HuH-7.5 (cell line): Measurements from ENCODE around the gene FAM131A.
A peak's percentile ranks its signal among the peaks of the same experiment; 100 is the strongest.

ENCODE experiments used
- DNase-seq: peaks from one replicate; pipeline ENCODE4 v3.0.0; 2011; ENCODE audit warnings: low spot score

The FAM131A gene

DNA sequence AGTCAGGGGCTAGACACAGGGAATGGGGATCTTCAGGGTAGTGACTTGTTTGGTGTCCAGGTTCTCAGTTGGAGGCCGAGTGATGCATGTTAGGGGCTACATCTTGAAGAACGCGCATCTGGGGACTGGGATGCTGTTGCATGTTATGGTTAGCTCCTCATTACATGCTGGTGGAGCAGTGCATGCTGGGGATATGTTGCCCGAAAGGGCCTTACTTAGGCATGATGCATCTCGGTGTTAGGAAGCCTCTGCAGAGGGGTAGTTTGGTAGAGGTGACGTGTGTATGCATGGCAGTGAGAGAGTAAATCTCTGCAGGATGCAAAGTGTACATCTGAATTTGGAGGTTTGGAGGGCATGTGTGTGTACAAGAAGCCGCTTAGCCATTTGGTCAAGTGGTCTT is 20.6 kb upstream of the FAM131A start:
- DNase-seq: no peak

DNA sequence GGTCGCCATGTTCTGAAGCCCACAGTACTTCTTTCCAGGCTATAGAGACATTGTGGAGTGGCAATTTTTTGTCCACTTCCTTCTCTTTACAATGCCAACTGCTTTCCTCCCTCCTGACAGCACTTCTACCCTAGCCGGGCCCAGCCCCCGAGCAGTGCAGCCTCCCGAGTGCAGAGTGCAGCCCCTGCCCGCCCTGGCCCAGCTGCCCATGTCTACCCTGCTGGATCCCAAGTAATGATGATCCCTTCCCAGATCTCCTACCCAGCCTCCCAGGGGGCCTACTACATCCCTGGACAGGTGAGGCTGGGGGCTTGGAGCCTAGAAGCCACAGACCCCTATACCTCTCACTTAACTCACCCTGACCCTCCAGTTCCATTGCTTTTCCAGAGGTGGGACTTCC is 20.2 kb upstream of the FAM131A start:
- no peak for DNase-seq

DNA sequence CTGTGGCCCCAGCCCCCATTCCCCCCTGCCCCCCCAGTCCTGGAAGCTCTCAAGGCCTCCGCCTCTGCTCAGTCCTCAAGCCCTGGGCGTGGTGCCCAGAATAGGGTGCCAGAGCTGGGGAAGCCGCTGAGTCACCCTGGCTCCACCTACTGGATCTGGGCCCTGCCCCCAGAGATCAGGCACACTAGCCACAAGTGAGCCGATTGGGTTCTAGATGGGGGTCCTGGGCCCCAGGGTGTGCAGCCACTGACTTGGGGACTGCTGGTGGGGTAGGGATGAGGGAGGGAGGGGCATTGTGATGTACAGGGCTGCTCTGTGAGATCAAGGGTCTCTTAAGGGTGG is 17.3 kb upstream of the FAM131A start:
- DNase-seq: peak; percentile 59

DNA sequence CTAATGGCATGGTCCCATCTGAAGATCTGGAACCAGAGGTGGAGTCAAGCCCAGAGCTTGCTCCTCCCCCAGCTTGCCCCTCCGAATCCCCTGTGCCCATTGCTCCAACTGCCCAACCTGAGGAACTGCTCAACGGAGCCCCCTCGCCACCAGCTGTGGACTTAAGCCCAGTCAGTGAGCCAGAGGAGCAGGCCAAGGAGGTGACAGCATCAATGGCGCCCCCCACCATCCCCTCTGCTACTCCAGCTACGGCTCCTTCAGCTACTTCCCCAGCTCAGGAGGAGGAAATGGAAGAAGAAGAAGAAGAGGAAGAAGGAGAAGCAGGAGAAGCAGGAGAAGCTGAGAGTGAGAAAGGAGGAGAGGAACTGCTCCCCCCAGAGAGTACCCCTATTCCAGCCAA is 15.7 kb upstream of the FAM131A start:
- no peak for DNase-seq

DNA sequence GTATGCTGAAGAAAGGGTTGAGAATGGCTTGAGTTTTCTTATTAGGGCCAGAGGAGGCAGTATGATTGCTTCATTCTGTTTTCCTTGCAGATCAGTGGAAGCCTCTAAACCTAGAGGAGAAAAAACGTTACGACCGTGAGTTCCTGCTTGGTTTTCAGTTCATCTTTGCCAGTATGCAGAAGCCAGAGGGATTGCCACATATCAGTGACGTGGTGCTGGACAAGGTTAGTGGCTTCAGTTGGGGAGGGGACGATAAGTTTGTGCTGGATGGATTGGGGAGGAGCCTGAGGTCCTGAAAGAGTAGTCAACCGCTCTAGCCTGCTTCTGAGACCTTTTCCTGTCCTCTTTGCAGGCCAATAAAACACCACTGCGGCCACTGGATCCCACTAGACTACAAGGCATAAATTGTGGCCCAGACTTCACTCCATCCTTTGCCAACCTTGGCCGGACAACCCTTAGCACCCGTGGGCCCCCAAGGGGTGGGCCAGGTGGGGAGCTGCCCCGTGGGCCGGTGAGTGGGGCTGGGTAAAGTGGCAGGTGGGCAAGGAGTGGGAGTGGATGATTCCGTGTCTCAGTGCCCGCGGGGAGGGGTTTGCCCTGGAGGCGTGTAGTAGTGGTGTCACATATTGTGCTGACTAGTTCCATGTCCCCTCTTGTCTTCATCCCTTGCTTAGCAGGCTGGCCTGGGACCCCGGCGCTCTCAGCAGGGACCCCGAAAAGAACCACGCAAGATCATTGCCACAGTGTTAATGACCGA is 14.5 kb upstream of the FAM131A start:
- DNase-seq: no peak

DNA sequence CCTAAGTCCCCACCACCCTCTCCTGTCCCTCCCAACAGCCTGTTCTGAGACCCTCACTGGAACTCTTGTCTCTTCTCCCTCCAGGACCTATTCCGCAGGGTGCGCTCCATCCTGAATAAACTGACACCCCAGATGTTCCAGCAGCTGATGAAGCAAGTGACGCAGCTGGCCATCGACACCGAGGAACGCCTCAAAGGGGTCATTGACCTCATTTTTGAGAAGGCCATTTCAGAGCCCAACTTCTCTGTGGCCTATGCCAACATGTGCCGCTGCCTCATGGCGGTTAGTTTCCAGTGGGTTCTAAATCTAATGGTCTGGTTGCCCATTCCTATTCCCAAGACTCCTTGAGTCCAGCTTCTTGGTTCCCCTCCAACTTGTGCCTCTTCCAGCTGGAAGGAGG is 13.7 kb upstream of the FAM131A start:
- DNase-seq: no peak

DNA sequence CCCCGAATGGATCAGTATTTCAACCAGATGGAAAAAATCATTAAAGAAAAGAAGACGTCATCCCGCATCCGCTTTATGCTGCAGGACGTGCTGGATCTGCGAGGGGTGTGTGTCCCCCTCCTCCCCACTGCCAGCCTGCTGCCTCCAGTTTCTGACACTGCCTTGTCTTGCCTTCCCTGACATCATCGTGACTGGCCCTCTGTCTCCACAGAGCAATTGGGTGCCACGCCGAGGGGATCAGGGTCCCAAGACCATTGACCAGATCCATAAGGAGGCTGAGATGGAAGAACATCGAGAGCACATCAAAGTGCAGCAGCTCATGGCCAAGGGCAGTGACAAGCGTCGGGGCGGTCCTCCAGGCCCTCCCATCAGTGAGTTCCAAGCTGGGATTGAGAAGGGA is 12.1 kb upstream of the FAM131A start:
- DNase-seq: no peak

DNA sequence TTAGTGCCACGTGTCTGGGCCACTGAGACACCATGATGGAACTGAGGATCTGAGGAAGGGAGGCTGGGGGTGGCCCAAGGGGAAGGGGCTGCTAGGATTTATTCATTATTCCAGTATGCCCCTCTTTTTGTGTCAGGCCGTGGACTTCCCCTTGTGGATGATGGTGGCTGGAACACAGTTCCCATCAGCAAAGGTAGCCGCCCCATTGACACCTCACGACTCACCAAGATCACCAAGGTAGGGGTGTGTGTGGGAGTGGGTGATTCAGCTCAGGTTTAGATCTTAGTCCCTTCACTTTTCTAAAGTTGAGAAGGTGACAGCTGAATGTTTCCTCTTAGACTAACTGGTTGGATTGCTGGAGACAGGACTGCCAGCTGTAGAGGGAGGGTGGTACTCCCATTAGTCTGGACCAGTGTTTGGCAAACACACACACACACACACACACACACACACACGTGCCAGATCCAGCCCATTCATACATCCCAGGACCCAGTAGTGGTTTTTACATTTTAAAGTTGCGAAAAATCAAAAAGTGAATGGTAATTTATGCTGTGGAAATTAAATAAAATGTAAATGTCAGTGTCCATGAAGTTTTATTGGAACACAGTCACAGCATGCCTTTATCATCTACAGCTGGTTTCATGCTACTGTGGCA is 11.6 kb upstream of the FAM131A start:
- no peak for DNase-seq

DNA sequence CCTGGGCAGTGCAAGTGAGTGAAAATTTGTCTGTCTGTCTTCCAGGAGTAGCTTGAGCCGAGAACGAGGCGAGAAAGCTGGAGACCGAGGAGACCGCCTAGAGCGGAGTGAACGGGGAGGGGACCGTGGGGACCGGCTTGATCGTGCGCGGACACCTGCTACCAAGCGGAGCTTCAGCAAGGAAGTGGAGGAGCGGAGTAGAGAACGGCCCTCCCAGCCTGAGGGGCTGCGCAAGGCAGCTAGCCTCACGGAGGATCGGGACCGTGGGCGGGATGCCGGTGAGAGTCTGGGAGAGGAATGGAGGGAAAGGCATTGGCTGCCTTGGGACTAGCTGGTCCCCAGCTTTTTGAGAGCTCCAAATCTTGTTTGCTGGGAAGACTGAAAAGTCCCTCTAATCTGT is 10.2 kb upstream of the FAM131A start:
- no peak for DNase-seq

DNA sequence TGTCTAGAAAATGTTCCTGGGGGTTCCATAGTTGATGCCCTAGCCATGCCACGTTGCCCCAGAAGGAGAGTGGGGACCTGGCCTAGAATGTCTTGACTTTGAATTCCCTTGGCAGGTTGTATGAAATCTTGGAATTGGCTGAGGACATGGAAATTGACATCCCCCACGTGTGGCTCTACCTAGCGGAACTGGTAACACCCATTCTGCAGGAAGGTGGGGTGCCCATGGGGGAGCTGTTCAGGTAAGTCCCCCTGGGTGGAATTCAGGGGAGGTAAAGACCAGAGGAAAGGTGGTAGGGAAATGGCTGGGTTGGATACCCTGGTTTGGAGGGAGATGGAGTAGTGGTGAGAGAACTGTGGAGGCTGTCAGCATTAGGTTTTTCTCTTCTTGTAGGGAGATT is 8.9 kb upstream of the FAM131A start:
- DNase-seq: no peak

DNA sequence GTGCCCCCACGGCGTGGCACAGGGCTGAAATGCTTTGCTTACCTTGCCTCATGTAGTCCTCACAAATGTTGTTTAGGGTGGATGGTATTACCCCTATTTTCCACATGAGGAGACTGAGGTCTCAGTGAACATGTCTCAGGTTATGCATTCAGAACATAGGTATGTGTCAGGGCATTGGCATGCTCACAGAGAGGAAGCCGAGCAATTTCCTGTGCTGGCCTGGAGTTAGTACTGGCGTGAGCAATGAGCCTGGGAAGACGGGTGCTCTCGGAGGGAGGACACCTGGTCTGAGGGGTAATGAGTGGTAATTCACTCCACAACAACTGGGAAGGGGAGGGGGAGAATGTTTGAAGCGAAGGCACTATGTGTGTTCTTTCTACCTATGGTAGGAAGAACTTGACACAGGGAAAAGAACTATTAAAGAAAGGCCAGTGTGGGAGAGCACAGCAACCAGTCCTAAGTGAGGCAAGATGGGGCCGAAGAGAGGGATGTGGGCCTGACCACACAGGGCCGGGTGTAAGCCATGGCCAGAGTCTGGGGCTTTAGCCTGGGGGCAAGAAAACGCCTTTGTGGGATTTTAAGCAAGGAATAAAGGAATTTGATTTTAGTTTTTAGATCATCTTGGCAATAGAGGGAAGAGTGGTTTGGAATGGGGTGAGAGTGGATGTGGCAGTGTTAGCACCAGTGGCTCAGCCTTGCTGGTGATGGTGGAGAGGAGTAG is 4.9 kb upstream of the FAM131A start:
- DNase-seq: no peak

DNA sequence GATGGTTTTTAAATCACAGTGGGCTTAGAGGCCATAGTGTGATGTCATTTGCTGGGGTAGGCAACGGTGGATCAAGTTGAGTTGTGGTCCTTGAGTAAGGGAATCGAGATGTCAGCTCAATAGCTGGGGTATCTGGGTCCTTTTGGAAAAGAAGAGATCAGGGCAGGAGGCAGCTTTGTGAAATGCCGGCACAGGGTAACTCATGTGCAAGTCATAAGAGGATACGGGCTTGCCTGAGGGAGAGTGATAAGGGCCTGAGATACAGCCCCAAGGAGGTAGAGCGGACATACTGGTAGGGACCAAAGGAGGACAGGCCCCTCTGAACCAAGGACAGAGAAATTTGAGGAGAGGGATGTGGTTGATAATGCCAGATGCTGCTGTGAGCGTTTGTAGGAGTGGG is 4.2 kb upstream of the FAM131A start:
- no peak for DNase-seq

DNA sequence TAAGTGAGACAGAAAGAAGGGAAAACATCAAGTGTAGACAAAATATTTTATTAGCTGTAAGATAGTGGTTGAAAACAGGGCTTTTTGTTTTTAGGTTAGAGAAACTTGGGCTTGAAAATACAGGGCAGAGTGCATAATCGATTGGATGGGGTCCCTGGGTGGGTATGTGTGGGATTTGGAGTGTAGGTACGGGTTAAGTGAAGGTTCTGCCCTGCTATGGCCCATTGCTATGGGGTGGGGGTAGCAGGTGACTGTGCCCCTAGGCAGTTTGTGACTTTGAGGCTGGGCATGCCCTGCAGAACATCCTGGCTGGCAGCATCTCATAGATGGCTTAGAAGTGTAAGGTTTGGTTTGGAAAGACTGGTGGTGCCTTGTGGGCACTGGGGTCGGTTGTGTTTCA is 3.7 kb upstream of the FAM131A start:
- DNase-seq: no peak

DNA sequence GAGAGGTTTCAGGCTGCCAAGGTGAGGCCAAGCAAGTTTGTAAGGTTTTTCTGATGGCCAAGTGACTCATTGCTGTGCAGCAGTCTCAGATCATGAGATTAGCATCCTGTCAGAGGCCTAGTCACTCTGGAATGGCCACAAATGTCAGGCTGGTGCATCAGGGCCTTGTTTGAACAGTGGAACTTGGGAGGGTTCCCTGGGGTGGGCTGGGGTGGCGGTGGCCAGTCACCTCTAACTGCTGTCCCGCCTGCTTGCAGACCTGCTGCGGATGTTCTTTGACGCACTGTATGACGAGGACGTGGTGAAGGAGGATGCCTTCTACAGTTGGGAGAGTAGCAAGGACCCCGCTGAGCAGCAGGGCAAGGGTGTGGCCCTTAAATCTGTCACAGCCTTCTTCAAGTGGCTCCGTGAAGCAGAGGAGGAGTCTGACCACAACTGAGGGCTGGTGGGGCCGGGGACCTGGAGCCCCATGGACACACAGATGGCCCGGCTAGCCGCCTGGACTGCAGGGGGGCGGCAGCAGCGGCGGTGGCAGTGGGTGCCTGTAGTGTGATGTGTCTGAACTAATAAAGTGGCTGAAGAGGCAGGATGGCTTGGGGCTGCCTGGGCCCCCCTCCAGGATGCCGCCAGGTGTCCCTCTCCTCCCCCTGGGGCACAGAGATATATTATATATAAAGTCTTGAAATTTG is 2.8 kb upstream of the FAM131A start:
- no peak for DNase-seq

DNA sequence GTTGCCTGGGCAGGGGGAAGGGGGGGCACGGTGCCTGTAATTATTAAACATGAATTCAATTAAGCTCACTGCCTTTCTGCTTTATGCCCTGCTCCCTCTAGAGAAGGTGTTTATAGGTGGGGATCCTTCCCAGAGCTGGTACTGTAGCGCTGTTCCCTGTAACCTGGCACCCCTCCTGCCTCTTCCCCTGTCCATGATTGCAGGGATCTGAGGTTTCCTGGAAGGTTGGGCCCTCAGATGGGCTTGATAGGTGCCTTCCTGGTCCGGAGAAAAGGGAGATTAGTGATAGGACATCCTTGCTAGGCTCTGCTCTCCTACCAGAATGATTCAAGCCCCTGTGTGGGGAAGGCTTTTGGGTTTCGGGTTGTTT is 2.1 kb upstream of the FAM131A start:
- no peak for DNase-seq

DNA sequence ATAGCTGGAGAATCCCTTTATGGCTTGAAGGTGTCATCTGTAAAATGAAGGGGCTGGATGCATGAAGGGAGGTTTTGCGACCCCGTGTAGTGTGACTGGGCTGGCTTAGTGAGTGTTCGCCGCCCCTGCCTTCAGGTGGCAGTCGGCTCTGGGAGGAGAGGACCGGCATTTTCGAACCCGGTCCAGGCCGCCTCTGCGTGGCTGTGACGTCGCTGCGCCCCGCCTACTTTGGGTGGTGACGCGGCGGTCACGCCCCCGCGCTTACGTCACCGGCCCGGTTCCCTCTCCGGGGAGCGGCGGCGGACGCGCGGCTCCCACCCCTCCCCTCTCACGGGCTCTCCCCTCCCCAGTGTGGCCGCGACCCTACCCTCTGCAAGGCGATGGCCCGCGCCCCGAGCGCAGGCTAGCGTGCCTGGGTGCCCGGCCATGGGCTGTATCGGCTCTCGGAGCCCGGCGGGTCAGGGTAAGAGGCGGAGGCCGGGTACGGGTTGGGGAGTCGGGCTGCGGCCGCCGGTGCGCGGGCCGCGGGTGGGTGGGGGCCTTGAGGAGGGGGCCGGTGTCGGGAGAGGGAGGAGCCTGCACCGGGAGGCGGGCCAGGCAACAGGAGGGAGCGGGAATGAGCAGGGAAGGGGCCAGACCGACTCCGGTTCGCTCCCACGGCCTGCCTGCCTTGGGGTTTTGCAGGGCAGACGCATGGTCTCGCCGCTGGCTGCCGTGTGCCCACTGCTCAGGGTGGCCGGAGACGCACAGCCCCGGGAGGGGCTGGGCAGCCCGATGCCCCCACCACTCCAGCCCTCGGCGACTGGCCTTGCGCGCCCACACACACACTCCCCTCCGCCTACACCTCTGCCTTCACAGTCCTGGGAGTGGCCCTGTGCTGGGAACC is 1.5 kb upstream of the FAM131A start:
- DNase-seq: peak; percentile 75

DNA sequence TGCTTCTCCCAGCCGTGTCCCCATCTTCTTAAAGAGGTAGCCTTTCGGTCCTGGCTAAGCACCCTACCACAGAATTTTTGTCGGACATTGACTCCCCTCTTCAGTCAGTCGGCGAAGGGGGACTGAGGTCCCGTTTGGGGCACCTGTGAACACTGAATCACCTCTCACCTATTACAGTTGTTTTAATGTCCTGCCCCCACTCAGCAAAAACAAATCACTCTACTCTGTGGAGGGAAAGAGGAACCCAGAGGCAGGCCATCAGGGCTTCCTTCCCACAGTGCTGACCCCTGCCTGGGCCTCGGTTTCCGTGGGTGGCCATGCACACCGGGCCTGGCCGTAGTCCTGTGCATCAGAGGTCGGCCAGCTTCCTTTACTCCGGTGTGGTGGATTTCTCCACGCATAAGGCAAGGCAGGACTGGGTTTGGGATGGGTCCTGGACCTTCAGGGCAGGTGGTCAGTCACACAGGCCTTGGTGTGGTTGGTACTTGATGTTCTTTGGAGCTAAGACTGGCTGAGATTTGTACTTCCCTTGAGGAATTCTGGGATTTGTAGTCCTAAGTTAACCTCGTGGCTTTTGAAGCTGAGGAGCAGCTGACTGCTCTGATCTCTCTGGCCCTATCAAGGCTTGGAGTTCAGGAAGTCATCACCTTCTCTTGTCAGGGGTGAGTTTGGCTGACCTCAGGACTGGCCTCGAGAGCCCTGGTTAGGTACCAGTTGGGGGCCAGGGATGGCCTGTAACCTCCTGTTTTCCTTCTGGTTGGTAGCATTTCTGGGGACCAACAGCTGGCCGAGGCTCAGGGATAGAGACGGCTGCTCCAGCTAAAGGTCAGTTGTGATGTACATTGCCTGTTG is 627 bp upstream of the FAM131A start:
- DNase-seq: peak; percentile 59

DNA sequence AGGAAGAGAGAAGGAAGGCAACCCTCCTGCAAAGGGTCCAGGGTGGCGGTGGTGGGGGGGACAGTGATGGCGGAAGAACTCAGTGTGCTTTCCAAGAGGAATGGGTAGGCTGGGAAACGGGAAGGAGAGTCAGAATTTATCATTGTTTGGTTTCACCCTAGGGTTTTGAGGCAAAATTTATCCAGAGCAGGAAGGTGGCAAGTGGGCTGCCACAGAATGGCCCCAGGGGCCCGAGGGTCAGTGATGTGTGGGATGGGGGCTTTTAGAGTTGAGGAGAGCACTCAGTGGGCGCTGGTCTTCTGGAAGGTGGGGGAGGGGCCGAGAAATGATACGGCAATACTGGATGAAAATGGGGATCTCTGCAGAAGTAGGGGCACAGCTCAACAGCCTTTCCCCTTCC is 581 bp downstream of the FAM131A start:
- DNase-seq: no peak

DNA sequence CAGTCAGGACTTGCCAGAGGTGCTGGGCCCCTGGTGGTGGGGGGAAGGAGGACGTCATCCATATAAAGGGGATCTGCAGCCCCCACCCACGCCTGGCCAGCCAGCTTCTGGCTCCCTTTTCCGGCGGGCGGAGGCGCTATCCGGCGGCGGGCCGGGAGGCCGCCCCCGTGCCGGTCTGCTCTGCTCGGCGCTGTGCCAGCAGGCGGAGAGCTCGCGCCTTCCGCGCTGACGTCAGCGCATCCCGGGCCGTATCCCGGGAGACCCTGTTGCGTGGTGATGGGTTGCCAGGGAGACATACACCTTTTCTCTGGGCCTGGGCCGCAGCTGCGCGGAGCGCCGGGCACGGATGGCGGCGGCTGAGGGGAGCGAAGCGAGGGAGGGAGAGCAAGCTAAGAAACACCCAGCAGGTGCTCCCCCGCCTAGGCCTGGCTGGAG is 1.1 kb downstream of the FAM131A start:
- no peak for DNase-seq

DNA sequence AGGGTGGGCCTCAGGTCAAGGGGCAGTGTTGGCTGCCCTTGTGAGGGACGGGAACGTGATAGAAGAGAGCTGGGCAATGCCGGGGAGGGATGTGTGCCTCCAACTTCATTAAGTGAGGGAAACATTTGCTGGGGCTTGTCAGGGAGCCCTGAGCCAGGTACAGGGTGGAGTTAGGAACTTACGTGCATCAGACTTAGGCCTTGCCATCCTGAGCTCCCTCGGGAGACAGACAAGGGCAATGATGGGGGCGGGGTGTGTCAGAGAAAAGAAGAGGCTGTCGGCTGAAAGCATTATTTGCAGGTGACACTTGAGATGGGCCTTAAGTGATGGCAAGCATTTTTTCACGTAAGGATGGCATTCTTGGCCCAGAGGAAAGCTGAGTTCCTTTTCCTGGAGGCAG is 1.6 kb downstream of the FAM131A start:
- no peak for DNase-seq
